ENCODE data around the gene NGDN. TPM values are rescaled to one million over a fixed set of nuclear protein-coding genes. Genes with fewer than 3 reads are reported as not detected.

Gene NGDN
- total RNA-seq, 6 experiments from 2014 or later: 22.6 to 29.9 (median 24.1) TPM

- no peak for DNase-seq
- H3K9me3 Mint-ChIP-seq: no peaks in the 10 kb centered on the region
- TF ChIP-seq CTCF (IDR thresholded peaks at IDR 0.05): no peak
- H3K27ac Mint-ChIP-seq: no peak overlapping the region
- no peaks in the 10 kb centered on the region for H3K36me3 Mint-ChIP-seq (ENCODE audit: low read depth)
- H3K4me1 Mint-ChIP-seq (ENCODE audit: low read depth): no peaks in the 10 kb centered on the region
- peaks cover 43% of the 10 kb centered on the region for H3K27me3 Mint-ChIP-seq (ENCODE audit: insufficient read depth)
- H3K4me3 Mint-ChIP-seq: no peak overlapping the region
These were observed 40.6 kb upstream of the NGDN start for GRCh38 chr14:23428686-23429495.

- no peaks in the 10 kb centered on the region for H3K9me3 Mint-ChIP-seq
- peaks cover 35% of the 10 kb centered on the region for H3K27me3 Mint-ChIP-seq (ENCODE audit: insufficient read depth)
- no peak for DNase-seq
- no peak overlapping the region for H3K27ac Mint-ChIP-seq
- H3K4me1 Mint-ChIP-seq (ENCODE audit: low read depth): no peaks in the 10 kb centered on the region
- TF ChIP-seq CTCF (IDR thresholded peaks at IDR 0.05): no peak
- H3K36me3 Mint-ChIP-seq (ENCODE audit: low read depth): no peaks in the 10 kb centered on the region
- H3K4me3 Mint-ChIP-seq: no peak overlapping the region
These were observed 39.3 kb upstream of the NGDN start for GRCh38 chr14:23430016-23430722.

- Mint-ChIP-seq H3K27ac (no peak overlapping the region), H3K27me3 (ENCODE audit: insufficient read depth) (peaks cover 35% of the 10 kb centered on the region), H3K36me3 (ENCODE audit: low read depth) (no peaks in the 10 kb centered on the region), H3K9me3 (no peaks in the 10 kb centered on the region), H3K4me1 (ENCODE audit: low read depth) (no peaks in the 10 kb centered on the region), H3K4me3 (no peak overlapping the region)
- peak; percentile 33 for DNase-seq
- no peak for TF ChIP-seq CTCF (IDR thresholded peaks at IDR 0.05)
These were observed 38.8 kb upstream of the NGDN start for GRCh38 chr14:23430723-23431085.

GRCh38 chr14:23431486-23431885 is 38.0 kb upstream of the NGDN start:
- Mint-ChIP-seq H3K27me3 (ENCODE audit: insufficient read depth) (peaks cover 37% of the 10 kb centered on the region), H3K4me1 (ENCODE audit: low read depth) (no peaks in the 10 kb centered on the region), H3K36me3 (ENCODE audit: low read depth) (no peaks in the 10 kb centered on the region), H3K9me3 (no peaks in the 10 kb centered on the region), H3K27ac (no peak overlapping the region), H3K4me3 (no peak overlapping the region)
- no peak for TF ChIP-seq CTCF (IDR thresholded peaks at IDR 0.05)
- DNase-seq: no peak

GRCh38 chr14:23432102-23432925 is 37.2 kb upstream of the NGDN start:
- Mint-ChIP-seq H3K9me3 (no peaks in the 10 kb centered on the region), H3K27ac (no peak overlapping the region), H3K27me3 (ENCODE audit: insufficient read depth) (peaks cover 37% of the 10 kb centered on the region), H3K36me3 (ENCODE audit: low read depth) (no peaks in the 10 kb centered on the region), H3K4me1 (ENCODE audit: low read depth) (no peaks in the 10 kb centered on the region), H3K4me3 (no peak overlapping the region)
- no peak for TF ChIP-seq CTCF (IDR thresholded peaks at IDR 0.05)
- no peak for DNase-seq
